CD4-positive, alpha-beta memory T cell (primary cell): ENCODE results near the gene HSPBP1. TPM values are rescaled to one million over a fixed set of nuclear protein-coding genes. Genes with fewer than 3 reads are reported as not detected.
"Not testable (repeated sequence)": the region's sequence is repeated elsewhere in the genome, so short reads cannot be mapped to it uniquely, and the experiment has no call there.

Source experiments
- CTCF ChIA-PET: fragments of 350-600 bp; sonication (Branson Sonifier 250); formaldehyde crosslinking; loops from one replicate; lab custom pipeline; 2021; ENCODE audit warnings: inconsistent platforms; ENCODE audit not compliant: partially characterized antibody; lab: Charles Lee
- POLR2A ChIA-PET: fragments of 350-600 bp; sonication (Branson Sonifier 250); formaldehyde crosslinking; loops from one replicate; lab custom pipeline; 2021; ENCODE audit not compliant: partially characterized antibody; lab: Charles Lee
- DNase-seq, 5 donors: peaks; one replicate each; pipeline versions ENCODE4 v3.0.0 to v3.0.0-alpha.2; 2020 to 2022; ENCODE audit warnings: mixed read lengths in 1 of 5
- H3K27ac ChIP-seq: one replicate; pipeline ENCODE4 v1.7.0; 2013; ENCODE audit warnings: low read depth, low read length
- H3K27me3 ChIP-seq: 2 replicates; pipeline ENCODE4 v1.7.0; 2013; ENCODE audit warnings: mild to moderate bottlenecking, low read length, moderate library complexity; ENCODE audit not compliant: insufficient read depth
- H3K36me3 ChIP-seq: 2 replicates; pipeline ENCODE4 v1.7.0; 2013; ENCODE audit warnings: mild to moderate bottlenecking, low read length, moderate library complexity; ENCODE audit not compliant: insufficient read depth
- H3K4me1 ChIP-seq: 2 replicates; pipeline ENCODE4 v1.7.0; 2013; ENCODE audit warnings: mild to moderate bottlenecking, low read length, moderate library complexity; ENCODE audit not compliant: insufficient read depth
- H3K4me3 ChIP-seq, 2 donors: one replicate each; pipeline ENCODE4 v1.7.0; 2013; ENCODE audit warnings: low read length in 2 of 2, mild to moderate bottlenecking in 1 of 2
- H3K9me3 ChIP-seq, 2 donors: one replicate each; pipeline ENCODE4 v1.7.0; 2013; ENCODE audit warnings: low read length in 2 of 2, control low read depth in 1 of 2; ENCODE audit not compliant: control insufficient read depth in 1 of 2
- H3K27ac Mint-ChIP-seq, 7 donors: one replicate each; pipeline ENCODE4 v1.8.0; 2020 to 2021; ENCODE audit warnings: mixed read lengths in 7 of 7, mild to moderate bottlenecking in 6 of 7, inconsistent platforms in 3 of 7, moderate library complexity in 3 of 7
- H3K27me3 Mint-ChIP-seq, 2 donors: one replicate each; pipeline ENCODE4 v1.8.0; 2020 to 2021; ENCODE audit warnings: mixed read lengths in 2 of 2
- H3K36me3 Mint-ChIP-seq, 2 donors: one replicate each; pipeline ENCODE4 v1.8.0; 2020 to 2021; ENCODE audit warnings: mixed read lengths in 2 of 2, inconsistent platforms in 1 of 2, mild to moderate bottlenecking in 1 of 2
- H3K4me1 Mint-ChIP-seq, 4 donors: one replicate each; pipeline ENCODE4 v1.8.0; 2020 to 2021; ENCODE audit warnings: mixed read lengths in 4 of 4, mild to moderate bottlenecking in 1 of 4
- H3K4me3 Mint-ChIP-seq, 8 donors: one replicate each; pipeline ENCODE4 v1.8.0; 2020 to 2021; ENCODE audit warnings: mixed read lengths in 8 of 8, mild to moderate bottlenecking in 7 of 8, moderate library complexity in 6 of 8, inconsistent platforms in 3 of 8
- H3K9me3 Mint-ChIP-seq, 8 donors: one replicate each; pipeline ENCODE4 v1.8.0; 2020 to 2021; ENCODE audit warnings: mixed read lengths in 8 of 8, mild to moderate bottlenecking in 5 of 8, inconsistent platforms in 3 of 8, moderate library complexity in 1 of 8
- intact Hi-C: fragments of 100-400 bp; cut with micrococcal nuclease; formaldehyde crosslinking; loops from one replicate; pipeline ENCODE4 v1.15.1; 2023
- polyA plus RNA-seq, 2 donors: library from polyadenylated mRNA; unstranded; fragments of 300-500 nt; fragmentation: Illumina TruSeq; gene quantifications; one replicate each; pipeline ENCODE4 v1.2.3, GENCODE V29; 2021
- total RNA-seq, 2 experiments: library from RNA; stranded (reverse); gene quantifications; one replicate each; pipeline ENCODE4 v1.2.3, GENCODE V29; 2021

Gene HSPBP1, protein sequence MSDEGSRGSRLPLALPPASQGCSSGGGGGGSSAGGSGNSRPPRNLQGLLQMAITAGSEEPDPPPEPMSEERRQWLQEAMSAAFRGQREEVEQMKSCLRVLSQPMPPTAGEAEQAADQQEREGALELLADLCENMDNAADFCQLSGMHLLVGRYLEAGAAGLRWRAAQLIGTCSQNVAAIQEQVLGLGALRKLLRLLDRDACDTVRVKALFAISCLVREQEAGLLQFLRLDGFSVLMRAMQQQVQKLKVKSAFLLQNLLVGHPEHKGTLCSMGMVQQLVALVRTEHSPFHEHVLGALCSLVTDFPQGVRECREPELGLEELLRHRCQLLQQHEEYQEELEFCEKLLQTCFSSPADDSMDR
- total RNA-seq (10 to 100 TPM; 17.9 to 18.5 TPM), polyA plus RNA-seq (10 to 100 TPM; 35.7 to 38.7 TPM)

DNA sequence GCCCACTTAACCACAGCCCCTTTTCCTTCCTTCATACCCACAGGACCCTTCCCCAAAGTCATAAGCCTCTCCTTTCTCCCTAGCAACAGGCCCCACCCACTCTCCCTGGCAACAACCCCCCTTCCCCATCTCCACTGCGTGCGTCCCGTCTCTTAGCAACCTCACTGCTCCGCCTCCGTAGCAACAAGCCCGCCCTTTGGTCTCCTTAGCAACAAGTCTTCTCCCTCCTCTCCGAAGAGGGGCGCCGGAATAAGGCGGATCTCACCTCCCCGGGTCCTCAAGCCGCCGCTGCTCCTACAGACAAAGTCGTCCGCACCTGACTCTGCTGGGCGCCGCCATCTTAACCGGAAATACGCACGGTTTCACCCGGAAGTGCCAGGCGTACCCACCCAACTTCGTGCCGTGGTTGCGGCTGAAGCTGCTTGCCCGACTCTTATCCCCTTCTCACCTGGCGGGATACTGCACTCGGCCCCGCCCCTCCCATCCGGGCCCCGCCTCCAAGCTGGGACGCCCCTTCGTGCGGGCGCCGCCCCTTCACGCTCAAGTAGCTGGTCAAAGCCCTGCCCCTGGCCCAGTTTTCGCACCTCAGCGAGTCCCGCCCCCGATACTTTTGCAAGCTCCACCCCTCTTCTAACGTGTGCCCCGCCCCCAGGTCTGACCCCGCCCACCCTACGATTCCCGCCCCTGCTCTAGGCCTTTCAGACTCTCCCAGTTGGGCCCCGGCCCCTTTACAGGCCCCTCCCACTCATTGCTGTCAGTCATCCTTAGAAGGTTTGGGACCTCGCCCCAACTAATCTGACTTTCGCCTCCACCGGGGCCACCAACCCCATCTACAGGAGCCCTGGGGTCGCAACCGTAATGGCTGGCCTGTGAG lies at the start of gene HSPBP1:
Gene HSPBP1, minus strand, starts transcription at position 341 of the 874 bp plus-strand sequence. CDS start 502 bp downstream, outside the sequence.
- H3K36me3 ChIP-seq: no peaks in the 10 kb centered on the region
- peak within 1 kb of the TSS; percentile 95 to 98 for H3K4me3 ChIP-seq
- peaks cover 24 to 55% (median 34%) of the 10 kb centered on the region in 4 donors for H3K4me1 Mint-ChIP-seq
- peak within 1 kb of the TSS; percentile 87 to 100 (median 100) for H3K27ac Mint-ChIP-seq
- H3K4me3 Mint-ChIP-seq: peak within 1 kb of the TSS; percentile 92 to 100 (median 98)
- H3K9me3 Mint-ChIP-seq: no peaks in the 10 kb centered on the region
- peak; percentile 96 to 97 (median 97) for DNase-seq
- H3K4me1 ChIP-seq: peaks cover 39% of the 10 kb centered on the region
- ChIA-PET POLR2A (interaction anchor here (0.8 to 8.1 kb wide), 16 partner anchors 12 to 375 kb away, joined by 3 to 199 read pairs (median 6); partner anchors contain the start of genes FIZ1, KMT5C, PPP6R1 and TMEM238), CTCF (interaction anchor here (0.6 to 3.9 kb wide), 9 partner anchors 13 to 224 kb away, joined by 3 to 27 read pairs (median 5); partner anchors contain the start of genes KMT5C and TMEM238)
- H3K9me3 ChIP-seq: no peaks in the 10 kb centered on the region
- intact Hi-C loops: loop anchor here (1.0 to 2.0 kb wide), 6 partner anchors 21 to 375 kb away; partner anchors contain the start of genes KMT5C, PPP6R1, RPL28 and U2AF2
- H3K36me3 Mint-ChIP-seq: peaks cover 15 to 26% of the 10 kb centered on the region in 2 donors
- no peaks in the 10 kb centered on the region for H3K27me3 ChIP-seq
- peak within 1 kb of the TSS; percentile 69 for H3K27ac ChIP-seq
- H3K27me3 Mint-ChIP-seq: no peaks in the 10 kb centered on the region

DNA sequence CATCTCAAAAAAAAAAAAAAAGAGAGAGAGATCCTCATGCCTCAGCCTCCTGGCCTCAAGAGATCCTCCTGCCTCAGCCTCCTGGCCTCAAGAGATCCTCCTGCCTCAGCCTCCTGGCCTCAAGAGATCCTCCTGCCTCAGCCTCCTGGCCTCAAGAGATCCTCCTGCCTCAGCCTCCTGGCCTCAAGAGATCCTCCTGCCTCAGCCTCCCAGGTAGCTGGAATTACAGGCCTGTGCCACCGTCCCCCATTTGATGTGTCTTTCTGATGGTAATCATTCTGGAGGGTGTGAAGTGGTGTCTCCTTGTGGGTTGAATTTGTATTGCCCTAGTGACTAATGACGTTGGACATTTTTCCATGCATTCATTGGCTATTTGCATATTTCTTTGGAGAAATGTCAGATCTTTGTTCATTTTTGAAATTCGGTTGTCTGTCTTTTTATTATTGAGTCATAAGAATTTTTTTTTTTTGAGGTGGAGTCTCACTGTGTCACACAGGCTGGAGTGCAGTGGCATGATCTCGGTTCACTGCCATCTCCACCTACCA lies 48.9 kb upstream of the HSPBP1 start:
- H3K36me3 Mint-ChIP-seq, CTCF ChIA-PET, DNase-seq, H3K9me3 Mint-ChIP-seq, H3K27ac Mint-ChIP-seq, H3K4me3 Mint-ChIP-seq, H3K4me3 ChIP-seq, H3K4me1 Mint-ChIP-seq, intact Hi-C loops, H3K9me3 ChIP-seq, H3K27ac ChIP-seq, H3K36me3 ChIP-seq, POLR2A ChIA-PET, H3K4me1 ChIP-seq, H3K27me3 ChIP-seq: not testable (repeated sequence)
- H3K27me3 Mint-ChIP-seq: peaks cover 2 to 13% of the 10 kb centered on the region in 2 donors

- no peaks in the 10 kb centered on the region for H3K9me3 Mint-ChIP-seq
- H3K27me3 Mint-ChIP-seq: peaks cover 7 to 20% of the 10 kb centered on the region in 2 donors
- no peak within 1 kb of the TSS for H3K27ac Mint-ChIP-seq
- Histone ChIP-seq H3K4me3 (no peak within 1 kb of the TSS), H3K4me1 (no peaks in the 10 kb centered on the region), H3K36me3 (no peaks in the 10 kb centered on the region), H3K9me3 (no peaks in the 10 kb centered on the region), H3K27me3 (no peaks in the 10 kb centered on the region), H3K27ac (no peak within 1 kb of the TSS)
- intact Hi-C loops: no loop called here
- no peak within 1 kb of the TSS for H3K4me3 Mint-ChIP-seq
- POLR2A ChIA-PET: interaction anchor here (1.0 kb wide), 1 partner anchor 14 kb away, joined by 3 read pairs; the partner anchor contains the start of gene KMT5C
- DNase-seq: no peak
- CTCF ChIA-PET: no interaction called here
- H3K36me3 Mint-ChIP-seq: no peaks in the 10 kb centered on the region
- peaks cover 0 to 2% (median 0%) of the 10 kb centered on the region in 4 donors for H3K4me1 Mint-ChIP-seq
These were observed 45.3 kb upstream of the HSPBP1 start, which contains the start of gene TMEM150B for GRCh38 chr19:55325172-55325571. Gene TMEM150B, minus strand, starts transcription at chr19:55325341. Its CDS starts 4,305 bp downstream, at chr19:55321036.

DNA sequence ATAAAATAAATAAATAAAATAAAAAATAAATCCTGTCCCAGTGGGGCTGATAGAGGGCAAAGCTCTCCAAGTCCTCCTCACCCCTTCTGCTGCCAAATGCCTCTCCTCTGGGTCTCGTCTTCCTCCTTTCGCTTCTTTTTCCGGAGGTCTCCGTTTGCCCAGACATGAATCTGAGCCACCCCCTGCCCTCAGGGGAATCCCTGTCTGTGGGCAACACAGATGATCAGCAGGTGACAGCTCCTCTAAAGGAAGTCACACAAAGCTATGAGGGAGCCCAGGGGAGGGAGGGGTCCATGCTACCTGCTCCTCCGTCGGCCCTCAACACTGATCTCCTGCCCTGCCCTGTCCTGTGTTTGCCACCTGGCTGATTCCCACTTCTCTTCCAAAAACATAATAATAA lies 44.8 kb upstream of the HSPBP1 start:
- no peak overlapping the region for H3K27ac Mint-ChIP-seq
- no peaks in the 10 kb centered on the region for H3K9me3 Mint-ChIP-seq

DNA sequence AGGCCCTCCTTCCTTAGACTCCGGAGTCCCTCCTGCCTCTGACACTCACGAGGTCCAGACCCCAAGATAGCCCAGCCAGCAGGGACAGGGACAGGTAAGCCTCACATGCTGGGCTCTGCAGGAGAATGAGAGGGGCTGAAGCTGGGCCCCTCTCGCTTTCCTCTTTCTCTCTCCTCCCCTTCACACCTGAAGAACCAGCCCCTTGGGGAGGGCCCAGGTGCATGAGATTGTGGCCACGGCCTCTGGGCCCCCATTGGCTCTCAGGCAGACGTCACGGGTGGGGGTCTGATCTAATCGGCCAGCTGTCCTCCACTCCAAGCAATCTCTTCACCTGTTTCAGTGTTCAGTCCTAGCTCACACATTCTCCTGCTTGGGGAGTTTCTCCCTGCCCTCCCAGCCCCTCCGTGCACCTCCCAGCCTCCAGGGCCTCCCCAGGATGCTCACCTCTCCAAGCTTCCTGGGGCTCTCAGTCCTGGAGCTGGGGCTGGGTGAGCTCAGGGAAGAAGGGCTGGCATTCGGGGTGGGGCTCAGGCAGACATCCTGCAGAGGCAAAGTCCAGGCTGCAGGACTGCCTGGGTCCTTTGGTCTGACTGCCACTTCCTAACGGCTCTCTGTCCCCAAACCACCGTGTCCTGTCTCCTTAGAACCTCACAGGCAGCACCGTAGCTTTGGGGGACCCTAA lies 42.4 kb upstream of the HSPBP1 start:
- peaks cover 0 to 2% (median 0%) of the 10 kb centered on the region in 4 donors for H3K4me1 Mint-ChIP-seq
- Histone ChIP-seq H3K9me3 (no peaks in the 10 kb centered on the region), H3K27ac (no peak overlapping the region), H3K36me3 (no peaks in the 10 kb centered on the region), H3K4me3 (no peak overlapping the region), H3K4me1 (no peaks in the 10 kb centered on the region), H3K27me3 (no peaks in the 10 kb centered on the region)
- intact Hi-C loops: no loop called here
- ChIA-PET POLR2A (interaction anchor here (1.8 kb wide), 1 partner anchor 17 kb away, joined by 4 read pairs; the partner anchor contains the start of gene KMT5C), CTCF (interaction anchor here (0.6 to 2.2 kb wide), 2 partner anchors 20 to 31 kb away, joined by 3 to 9 read pairs; no protein-coding TSS in a partner anchor)
- no peak overlapping the region for H3K4me3 Mint-ChIP-seq
- H3K9me3 Mint-ChIP-seq: no peaks in the 10 kb centered on the region
- H3K36me3 Mint-ChIP-seq: no peaks in the 10 kb centered on the region
- H3K27me3 Mint-ChIP-seq: peaks cover 7 to 15% of the 10 kb centered on the region in 2 donors
- no peak overlapping the region for H3K27ac Mint-ChIP-seq
- no peak for DNase-seq

More for the DNA sequence above, 44.8 kb upstream of the HSPBP1 start:
- Histone ChIP-seq H3K27me3 (no peaks in the 10 kb centered on the region), H3K4me1 (no peaks in the 10 kb centered on the region), H3K36me3 (no peaks in the 10 kb centered on the region), H3K9me3 (no peaks in the 10 kb centered on the region), H3K4me3 (no peak overlapping the region), H3K27ac (no peak overlapping the region)
- no peak overlapping the region for H3K4me3 Mint-ChIP-seq
- no peaks in the 10 kb centered on the region for H3K36me3 Mint-ChIP-seq
- ChIA-PET CTCF (no interaction called here), POLR2A (interaction anchor here (1.0 kb wide), 1 partner anchor 15 kb away, joined by 3 read pairs; the partner anchor contains the start of gene KMT5C)
- no peak for DNase-seq
- peaks cover 0 to 2% (median 0%) of the 10 kb centered on the region in 4 donors for H3K4me1 Mint-ChIP-seq
- H3K27me3 Mint-ChIP-seq: peaks cover 7 to 20% of the 10 kb centered on the region in 2 donors
- intact Hi-C loops: no loop called here

GRCh38 chr19:55321466-55322137 lies 41.7 kb upstream of the HSPBP1 start:
- no peak overlapping the region for H3K27ac ChIP-seq
- H3K4me3 Mint-ChIP-seq: no peak overlapping the region
- H3K4me3 ChIP-seq: no peak overlapping the region
- no peaks in the 10 kb centered on the region for H3K36me3 ChIP-seq
- DNase-seq: no peak
- intact Hi-C loops: no loop called here
- peak overlapping the region in 2 of 7 donors; percentile 18 to 75 for H3K27ac Mint-ChIP-seq
- no peaks in the 10 kb centered on the region for H3K9me3 ChIP-seq
- H3K4me1 Mint-ChIP-seq: peaks cover 0 to 2% (median 0%) of the 10 kb centered on the region in 4 donors
- H3K27me3 ChIP-seq: no peaks in the 10 kb centered on the region
- POLR2A ChIA-PET: interaction anchor here (1.8 kb wide), 1 partner anchor 18 kb away, joined by 4 read pairs; the partner anchor contains the start of gene KMT5C
- H3K4me1 ChIP-seq: no peaks in the 10 kb centered on the region
- CTCF ChIA-PET: interaction anchor here (2.2 kb wide), 1 partner anchor 19 kb away, joined by 9 read pairs; no protein-coding TSS in a partner anchor
- H3K36me3 Mint-ChIP-seq: no peaks in the 10 kb centered on the region
- peaks cover 7 to 13% of the 10 kb centered on the region in 2 donors for H3K27me3 Mint-ChIP-seq
- no peaks in the 10 kb centered on the region for H3K9me3 Mint-ChIP-seq
